WTC11 (cell line): Measurements from ENCODE around the gene PRELID3B. TPM values are rescaled to one million over a fixed set of nuclear protein-coding genes. Genes with fewer than 3 reads are reported as not detected.

Experiments
- ATAC-seq: fragments of 200-7000 bp; cut with Tn5 transposase; 2 replicates; pipeline ENCODE4 v1.10.0; 2021; ENCODE audit warnings: mild to moderate bottlenecking, moderate library complexity
- CTCF ChIA-PET: fragments of 300-600 bp; sonication (Branson Sonifier 250); formaldehyde crosslinking; loops from one replicate; lab custom pipeline; 2021; ENCODE audit warnings: antibody characterized with exemption; lab: Charles Lee
- POLR2A ChIA-PET: fragments of 350-600 bp; sonication (Branson Sonifier 250); formaldehyde crosslinking; loops from one replicate; lab custom pipeline; 2021; ENCODE audit warnings: antibody characterized with exemption; lab: Charles Lee
- DNase-seq: peaks from one replicate; pipeline ENCODE4 v3.0.0; 2021; ENCODE audit warnings: low spot score
- H3K27ac Mint-ChIP-seq: 2 replicates; pipeline ENCODE4 v1.8.0; 2021; ENCODE audit warnings: mixed read lengths
- H3K27me3 Mint-ChIP-seq: 2 replicates; pipeline ENCODE4 v1.8.0; 2021; ENCODE audit warnings: low read depth, mild to moderate bottlenecking, moderate library complexity, mixed read lengths
- H3K36me3 Mint-ChIP-seq: 2 replicates; pipeline ENCODE4 v1.8.0; 2021; ENCODE audit warnings: mixed read lengths
- H3K4me1 Mint-ChIP-seq: 2 replicates; pipeline ENCODE4 v1.8.0; 2022; ENCODE audit warnings: mixed read lengths
- H3K4me3 Mint-ChIP-seq: 2 replicates; pipeline ENCODE4 v1.8.0; 2021; ENCODE audit warnings: mild to moderate bottlenecking, moderate library complexity, mixed read lengths
- H3K9me3 Mint-ChIP-seq: 2 replicates; pipeline ENCODE4 v1.8.0; 2021; ENCODE audit warnings: mixed read lengths
- JUN ChIP-seq: sonication (generic); formaldehyde crosslinking; IDR thresholded peaks from 2 replicates; pipeline ENCODE4 v1.8.0; 2023; ENCODE audit warnings: mild to moderate bottlenecking, missing genetic modification reagents
- KAT7 ChIP-seq: sonication (generic); formaldehyde crosslinking; IDR thresholded peaks from 2 replicates; pipeline ENCODE4 v1.8.1; 2023; ENCODE audit warnings: missing genetic modification reagents, mild to moderate bottlenecking, borderline replicate concordance
- MXD4 ChIP-seq: fragments of 250-450 bp; sonication (Bioruptor Pico); IDR thresholded peaks from 2 replicates; pipeline ENCODE4 v1.8.0; 2021; ENCODE audit warnings: mild to moderate bottlenecking, moderate library complexity, borderline replicate concordance
- MYBL2 ChIP-seq: sonication (generic); formaldehyde crosslinking; IDR thresholded peaks from 2 replicates; pipeline ENCODE4 v1.8.1; 2023; ENCODE audit warnings: mild to moderate bottlenecking, moderate library complexity, missing genetic modification reagents
- NFYB ChIP-seq: sonication (generic); formaldehyde crosslinking; conservative IDR thresholded peaks from 2 replicates; pipeline ENCODE4 v1.8.0; 2022; ENCODE audit warnings: low read depth, missing genetic modification reagents
- NR3C1 ChIP-seq: sonication (generic); formaldehyde crosslinking; conservative IDR thresholded peaks from 2 replicates; pipeline ENCODE4 v1.8.1; 2023; ENCODE audit warnings: low read depth, mild to moderate bottlenecking, missing genetic modification reagents
- SMAD3 ChIP-seq: sonication (generic); formaldehyde crosslinking; IDR thresholded peaks from 2 replicates; pipeline ENCODE4 v1.8.0; 2022; ENCODE audit warnings: missing genetic modification reagents, mild to moderate bottlenecking, borderline replicate concordance
- TEAD4 ChIP-seq: sonication (generic); formaldehyde crosslinking; IDR thresholded peaks from 2 replicates; pipeline ENCODE4 v1.8.0; 2022; ENCODE audit warnings: mild to moderate bottlenecking, missing genetic modification reagents
- ZNF317 ChIP-seq: sonication (generic); formaldehyde crosslinking; IDR thresholded peaks from 2 replicates; pipeline ENCODE4 v1.8.1; 2023; ENCODE audit warnings: low read depth, mild to moderate bottlenecking, moderate library complexity, missing genetic modification reagents, borderline replicate concordance
- ZNF671 ChIP-seq: fragments of 250-450 bp; sonication (Bioruptor Pico); IDR thresholded peaks from 2 replicates; pipeline ENCODE4 v1.8.0; 2021; ENCODE audit warnings: mild to moderate bottlenecking
- total RNA-seq: library from RNA; stranded (reverse); gene quantifications from 3 replicates; pipeline ENCODE4 v1.2.3, GENCODE V29; 2021
- TF ChIP-seq, protein P1 (sequence below): sonication (generic); formaldehyde crosslinking; IDR thresholded peaks from 2 replicates; pipeline ENCODE4 v1.8.1; 2023; ENCODE audit warnings: mild to moderate bottlenecking, missing genetic modification reagents
- TF ChIP-seq, protein P2 (sequence below): sonication (generic); formaldehyde crosslinking; IDR thresholded peaks from 2 replicates; pipeline ENCODE4 v1.8.0; 2023; ENCODE audit warnings: mild to moderate bottlenecking, missing genetic modification reagents
- TF ChIP-seq, protein P3 (sequence below): sonication (generic); formaldehyde crosslinking; IDR thresholded peaks from 2 replicates; pipeline ENCODE4 v1.8.1; 2023; ENCODE audit warnings: mild to moderate bottlenecking, moderate library complexity, missing genetic modification reagents
- TF ChIP-seq, protein P4 (sequence below): sonication (generic); formaldehyde crosslinking; IDR thresholded peaks from 2 replicates; pipeline ENCODE4 v1.8.0; 2022; ENCODE audit warnings: mild to moderate bottlenecking, missing genetic modification reagents
- TF ChIP-seq, protein P5 (sequence below): sonication (generic); formaldehyde crosslinking; IDR thresholded peaks from 2 replicates; pipeline ENCODE4 v1.8.1; 2023; ENCODE audit warnings: mild to moderate bottlenecking, missing genetic modification reagents, moderate library complexity
- TF ChIP-seq, protein P6 (sequence below): fragments of 250-450 bp; sonication (Bioruptor Pico); IDR thresholded peaks from 2 replicates; pipeline ENCODE4 v1.8.0; 2021; ENCODE audit warnings: mild to moderate bottlenecking
- TF ChIP-seq, protein P7 (sequence below): sonication (generic); formaldehyde crosslinking; IDR thresholded peaks from 2 replicates; pipeline ENCODE4 v1.8.0; 2022; ENCODE audit warnings: mild to moderate bottlenecking, missing genetic modification reagents
- TF ChIP-seq, protein P8 (sequence below): sonication (generic); formaldehyde crosslinking; IDR thresholded peaks from 2 replicates; pipeline ENCODE4 v1.8.1; 2022; ENCODE audit warnings: low read depth, mild to moderate bottlenecking, moderate library complexity, missing genetic modification reagents, borderline replicate concordance

The PRELID3B gene
- total RNA-seq, 1 experiment from 2014 or later: 46.9 TPM

DNA sequence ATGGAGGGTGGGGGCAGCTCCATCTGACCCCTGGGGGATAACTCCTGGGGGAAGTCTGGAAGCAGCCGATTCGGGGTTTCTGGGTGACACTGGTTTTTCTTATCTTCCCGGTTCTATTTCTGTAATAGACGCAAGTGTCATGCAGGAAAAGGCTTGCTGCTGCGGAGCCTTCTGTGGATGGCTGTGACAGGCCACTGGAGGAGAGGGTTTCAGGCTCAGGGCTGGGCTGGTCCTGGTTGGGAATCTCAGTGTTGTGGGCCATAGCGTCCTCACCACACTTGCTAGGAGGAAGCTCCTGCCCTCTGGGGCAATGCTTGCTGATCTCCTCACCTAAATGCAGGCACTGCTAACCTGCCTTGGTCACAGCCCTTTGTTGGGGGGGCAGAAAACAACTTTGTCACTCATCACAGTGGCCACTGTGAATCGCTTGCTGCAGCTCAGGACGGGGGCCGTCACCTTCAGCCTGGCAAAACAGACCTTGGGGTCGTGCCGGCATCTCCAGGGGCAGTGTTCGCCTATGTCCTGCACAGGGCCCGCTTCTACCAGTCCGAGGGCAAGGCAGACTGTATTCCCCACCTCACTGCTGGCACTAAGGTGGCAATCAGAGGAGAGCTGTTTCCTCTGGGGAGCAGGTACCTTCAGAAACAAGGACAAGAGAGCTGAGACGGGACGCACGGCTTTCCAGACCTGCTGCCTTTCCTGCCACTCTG lies 27.8 kb downstream of the PRELID3B start:
- no peak for ATAC-seq

More for the DNA sequence above, 27.8 kb downstream of the PRELID3B start:
- H3K4me1 Mint-ChIP-seq: peaks cover 16% of the 10 kb centered on the region
- ChIA-PET POLR2A (no interaction called here), CTCF (interaction anchor here (0.6 to 0.7 kb wide), 3 partner anchors 17 to 111 kb away, joined by 3 to 4 read pairs (median 3); partner anchors contain the start of gene ATP5F1E)
- TF ChIP-seq TEAD4 (CRISPR knock-in tag) (no peak), KAT7 (CRISPR knock-in tag) (no peak), NR3C1 (CRISPR knock-in tag) (no peak), ZNF671 (CRISPR knock-in tag) (no peak), SMAD3 (no peak), MYBL2 (CRISPR knock-in tag) (no peak), NFYB (no peak), JUN (CRISPR knock-in tag) (no peak), ZNF317 (CRISPR knock-in tag) (no peak), MXD4 (CRISPR knock-in tag) (no peak)
- TF ChIP-seq, protein P1, sequence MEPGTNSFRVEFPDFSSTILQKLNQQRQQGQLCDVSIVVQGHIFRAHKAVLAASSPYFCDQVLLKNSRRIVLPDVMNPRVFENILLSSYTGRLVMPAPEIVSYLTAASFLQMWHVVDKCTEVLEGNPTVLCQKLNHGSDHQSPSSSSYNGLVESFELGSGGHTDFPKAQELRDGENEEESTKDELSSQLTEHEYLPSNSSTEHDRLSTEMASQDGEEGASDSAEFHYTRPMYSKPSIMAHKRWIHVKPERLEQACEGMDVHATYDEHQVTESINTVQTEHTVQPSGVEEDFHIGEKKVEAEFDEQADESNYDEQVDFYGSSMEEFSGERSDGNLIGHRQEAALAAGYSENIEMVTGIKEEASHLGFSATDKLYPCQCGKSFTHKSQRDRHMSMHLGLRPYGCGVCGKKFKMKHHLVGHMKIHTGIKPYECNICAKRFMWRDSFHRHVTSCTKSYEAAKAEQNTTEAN: no peak
- TF ChIP-seq, protein P2, sequence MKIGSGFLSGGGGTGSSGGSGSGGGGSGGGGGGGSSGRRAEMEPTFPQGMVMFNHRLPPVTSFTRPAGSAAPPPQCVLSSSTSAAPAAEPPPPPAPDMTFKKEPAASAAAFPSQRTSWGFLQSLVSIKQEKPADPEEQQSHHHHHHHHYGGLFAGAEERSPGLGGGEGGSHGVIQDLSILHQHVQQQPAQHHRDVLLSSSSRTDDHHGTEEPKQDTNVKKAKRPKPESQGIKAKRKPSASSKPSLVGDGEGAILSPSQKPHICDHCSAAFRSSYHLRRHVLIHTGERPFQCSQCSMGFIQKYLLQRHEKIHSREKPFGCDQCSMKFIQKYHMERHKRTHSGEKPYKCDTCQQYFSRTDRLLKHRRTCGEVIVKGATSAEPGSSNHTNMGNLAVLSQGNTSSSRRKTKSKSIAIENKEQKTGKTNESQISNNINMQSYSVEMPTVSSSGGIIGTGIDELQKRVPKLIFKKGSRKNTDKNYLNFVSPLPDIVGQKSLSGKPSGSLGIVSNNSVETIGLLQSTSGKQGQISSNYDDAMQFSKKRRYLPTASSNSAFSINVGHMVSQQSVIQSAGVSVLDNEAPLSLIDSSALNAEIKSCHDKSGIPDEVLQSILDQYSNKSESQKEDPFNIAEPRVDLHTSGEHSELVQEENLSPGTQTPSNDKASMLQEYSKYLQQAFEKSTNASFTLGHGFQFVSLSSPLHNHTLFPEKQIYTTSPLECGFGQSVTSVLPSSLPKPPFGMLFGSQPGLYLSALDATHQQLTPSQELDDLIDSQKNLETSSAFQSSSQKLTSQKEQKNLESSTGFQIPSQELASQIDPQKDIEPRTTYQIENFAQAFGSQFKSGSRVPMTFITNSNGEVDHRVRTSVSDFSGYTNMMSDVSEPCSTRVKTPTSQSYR (CRISPR knock-in tag): no peak
- TF ChIP-seq, protein P3, sequence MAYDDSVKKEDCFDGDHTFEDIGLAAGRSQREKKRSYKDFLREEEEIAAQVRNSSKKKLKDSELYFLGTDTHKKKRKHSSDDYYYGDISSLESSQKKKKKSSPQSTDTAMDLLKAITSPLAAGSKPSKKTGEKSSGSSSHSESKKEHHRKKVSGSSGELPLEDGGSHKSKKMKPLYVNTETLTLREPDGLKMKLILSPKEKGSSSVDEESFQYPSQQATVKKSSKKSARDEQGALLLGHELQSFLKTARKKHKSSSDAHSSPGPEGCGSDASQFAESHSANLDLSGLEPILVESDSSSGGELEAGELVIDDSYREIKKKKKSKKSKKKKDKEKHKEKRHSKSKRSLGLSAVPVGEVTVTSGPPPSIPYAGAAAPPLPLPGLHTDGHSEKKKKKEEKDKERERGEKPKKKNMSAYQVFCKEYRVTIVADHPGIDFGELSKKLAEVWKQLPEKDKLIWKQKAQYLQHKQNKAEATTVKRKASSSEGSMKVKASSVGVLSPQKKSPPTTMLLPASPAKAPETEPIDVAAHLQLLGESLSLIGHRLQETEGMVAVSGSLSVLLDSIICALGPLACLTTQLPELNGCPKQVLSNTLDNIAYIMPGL: no peak
- TF ChIP-seq, protein P4, sequence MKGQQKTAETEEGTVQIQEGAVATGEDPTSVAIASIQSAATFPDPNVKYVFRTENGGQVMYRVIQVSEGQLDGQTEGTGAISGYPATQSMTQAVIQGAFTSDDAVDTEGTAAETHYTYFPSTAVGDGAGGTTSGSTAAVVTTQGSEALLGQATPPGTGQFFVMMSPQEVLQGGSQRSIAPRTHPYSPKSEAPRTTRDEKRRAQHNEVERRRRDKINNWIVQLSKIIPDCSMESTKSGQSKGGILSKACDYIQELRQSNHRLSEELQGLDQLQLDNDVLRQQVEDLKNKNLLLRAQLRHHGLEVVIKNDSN: no peak
- TF ChIP-seq, protein P5, sequence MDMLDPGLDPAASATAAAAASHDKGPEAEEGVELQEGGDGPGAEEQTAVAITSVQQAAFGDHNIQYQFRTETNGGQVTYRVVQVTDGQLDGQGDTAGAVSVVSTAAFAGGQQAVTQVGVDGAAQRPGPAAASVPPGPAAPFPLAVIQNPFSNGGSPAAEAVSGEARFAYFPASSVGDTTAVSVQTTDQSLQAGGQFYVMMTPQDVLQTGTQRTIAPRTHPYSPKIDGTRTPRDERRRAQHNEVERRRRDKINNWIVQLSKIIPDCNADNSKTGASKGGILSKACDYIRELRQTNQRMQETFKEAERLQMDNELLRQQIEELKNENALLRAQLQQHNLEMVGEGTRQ (CRISPR knock-in tag): no peak
- TF ChIP-seq, protein P6, sequence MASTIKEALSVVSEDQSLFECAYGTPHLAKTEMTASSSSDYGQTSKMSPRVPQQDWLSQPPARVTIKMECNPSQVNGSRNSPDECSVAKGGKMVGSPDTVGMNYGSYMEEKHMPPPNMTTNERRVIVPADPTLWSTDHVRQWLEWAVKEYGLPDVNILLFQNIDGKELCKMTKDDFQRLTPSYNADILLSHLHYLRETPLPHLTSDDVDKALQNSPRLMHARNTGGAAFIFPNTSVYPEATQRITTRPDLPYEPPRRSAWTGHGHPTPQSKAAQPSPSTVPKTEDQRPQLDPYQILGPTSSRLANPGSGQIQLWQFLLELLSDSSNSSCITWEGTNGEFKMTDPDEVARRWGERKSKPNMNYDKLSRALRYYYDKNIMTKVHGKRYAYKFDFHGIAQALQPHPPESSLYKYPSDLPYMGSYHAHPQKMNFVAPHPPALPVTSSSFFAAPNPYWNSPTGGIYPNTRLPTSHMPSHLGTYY (CRISPR knock-in tag): no peak
- TF ChIP-seq, protein P7, sequence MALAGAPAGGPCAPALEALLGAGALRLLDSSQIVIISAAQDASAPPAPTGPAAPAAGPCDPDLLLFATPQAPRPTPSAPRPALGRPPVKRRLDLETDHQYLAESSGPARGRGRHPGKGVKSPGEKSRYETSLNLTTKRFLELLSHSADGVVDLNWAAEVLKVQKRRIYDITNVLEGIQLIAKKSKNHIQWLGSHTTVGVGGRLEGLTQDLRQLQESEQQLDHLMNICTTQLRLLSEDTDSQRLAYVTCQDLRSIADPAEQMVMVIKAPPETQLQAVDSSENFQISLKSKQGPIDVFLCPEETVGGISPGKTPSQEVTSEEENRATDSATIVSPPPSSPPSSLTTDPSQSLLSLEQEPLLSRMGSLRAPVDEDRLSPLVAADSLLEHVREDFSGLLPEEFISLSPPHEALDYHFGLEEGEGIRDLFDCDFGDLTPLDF (CRISPR knock-in tag): no peak
- TF ChIP-seq, protein P8, sequence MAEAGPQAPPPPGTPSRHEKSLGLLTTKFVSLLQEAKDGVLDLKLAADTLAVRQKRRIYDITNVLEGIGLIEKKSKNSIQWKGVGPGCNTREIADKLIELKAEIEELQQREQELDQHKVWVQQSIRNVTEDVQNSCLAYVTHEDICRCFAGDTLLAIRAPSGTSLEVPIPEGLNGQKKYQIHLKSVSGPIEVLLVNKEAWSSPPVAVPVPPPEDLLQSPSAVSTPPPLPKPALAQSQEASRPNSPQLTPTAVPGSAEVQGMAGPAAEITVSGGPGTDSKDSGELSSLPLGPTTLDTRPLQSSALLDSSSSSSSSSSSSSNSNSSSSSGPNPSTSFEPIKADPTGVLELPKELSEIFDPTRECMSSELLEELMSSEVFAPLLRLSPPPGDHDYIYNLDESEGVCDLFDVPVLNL: no peak
- no peaks in the 10 kb centered on the region for H3K9me3 Mint-ChIP-seq
- H3K27me3 Mint-ChIP-seq: peaks cover 24% of the 10 kb centered on the region
- H3K4me3 Mint-ChIP-seq: no peak overlapping the region
- no peak overlapping the region for H3K27ac Mint-ChIP-seq
- no peak for DNase-seq
- H3K36me3 Mint-ChIP-seq: no peaks in the 10 kb centered on the region
